H1 (cell line): ENCODE data around the gene JPH2. TPM values are rescaled to one million over a fixed set of nuclear protein-coding genes. Genes with fewer than 3 reads are reported as not detected.

Experiments used
- CTCF ChIA-PET: fragments of 300-600 bp; sonication (Branson Sonifier 250); formaldehyde crosslinking; loops from one replicate; lab custom pipeline; 2021; ENCODE audit not compliant: partially characterized antibody; lab: Charles Lee
- POLR2A ChIA-PET: fragments of 300-600 bp; sonication (Branson Sonifier 250); formaldehyde crosslinking; loops from one replicate; lab custom pipeline; 2021; ENCODE audit warnings: inconsistent platforms; ENCODE audit not compliant: partially characterized antibody; lab: Charles Lee
- DNase-seq, 2 experiments: peaks; one replicate each; pipeline versions ENCODE4 v3.0.0 to v3.0.0-alpha.2; 2010 to 2022; ENCODE audit warnings: low spot score in 2 of 2, low read depth in 1 of 2, mixed read lengths in 1 of 2
- FAIRE-seq: peaks from 2 replicates; lab custom pipeline; 2011; peaks lifted over from hg19 to GRCh38; lab: Jason Lieb, UNC
- H2AFZ ChIP-seq: 2 replicates; pipeline ENCODE4 v1.8.1; 2012; ENCODE audit warnings: low read length, inconsistent platforms
- H2AK5ac ChIP-seq: 2 replicates; pipeline ENCODE4 v1.6.1; 2013; ENCODE audit warnings: low read depth, low read length
- H2BK120ac ChIP-seq: replicated peaks from 2 replicates; pipeline ENCODE3; 2013; ENCODE audit warnings: low read depth, low read length, inconsistent platforms
- H2BK12ac ChIP-seq: 2 replicates; pipeline ENCODE4 v1.6.1; 2013; ENCODE audit warnings: low read depth, low read length
- H2BK15ac ChIP-seq: 2 replicates; pipeline ENCODE4 v1.6.1; 2013; ENCODE audit warnings: low read length
- H2BK20ac ChIP-seq: 2 replicates; pipeline ENCODE4 v1.6.1; 2013; ENCODE audit warnings: low read length
- H2BK5ac ChIP-seq: 2 replicates; pipeline ENCODE4 v1.6.1; 2013; ENCODE audit warnings: low read depth, low read length
- H3K14ac ChIP-seq: 2 replicates; pipeline ENCODE4 v1.6.1; 2013; ENCODE audit warnings: inconsistent platforms; ENCODE audit not compliant: insufficient read length
- H3K18ac ChIP-seq: 2 replicates; pipeline ENCODE4 v1.6.1; 2013; ENCODE audit warnings: low read length; ENCODE audit errors: extremely low read depth
- H3K23ac ChIP-seq: 2 replicates; pipeline ENCODE4 v1.6.1; 2013; ENCODE audit warnings: inconsistent platforms; ENCODE audit not compliant: insufficient read length
- H3K23me2 ChIP-seq: 2 replicates; pipeline ENCODE4 v1.6.1; 2013; ENCODE audit warnings: low read depth, low read length
- H3K27ac ChIP-seq: 2 replicates; pipeline ENCODE4 v1.6.1; 2011; ENCODE audit warnings: low read depth, low read length, inconsistent platforms
- H3K27me3 ChIP-seq, 4 experiments: replicated peaks in 1 of 4; 1 replicate in 1 of 4; 2 replicates in 3 of 4; pipeline versions ENCODE4 v1.6.1 to v1.8.1; 2011 to 2013; ENCODE audit warnings: low read length in 3 of 4, mild to moderate bottlenecking in 3 of 4, inconsistent platforms in 2 of 4, mixed read lengths in 2 of 4, moderate library complexity in 1 of 4; ENCODE audit not compliant: control insufficient read depth in 3 of 4, insufficient read depth in 3 of 4; ENCODE audit errors: extremely low read depth in 1 of 4
- H3K36me3 ChIP-seq, 4 experiments: 2 replicates each; pipeline versions ENCODE4 v1.6.1 to v1.8.1; 2011 to 2013; ENCODE audit warnings: mild to moderate bottlenecking in 4 of 4, low read length in 3 of 4, moderate library complexity in 2 of 4, control low read depth in 1 of 4, inconsistent platforms in 1 of 4; ENCODE audit not compliant: insufficient read depth in 4 of 4, control insufficient read depth in 2 of 4
- H3K4ac ChIP-seq: replicated peaks from 2 replicates; pipeline ENCODE3; 2013; ENCODE audit warnings: low read length, low read depth, mixed read lengths, inconsistent platforms; ENCODE audit not compliant: insufficient read length
- H3K4me1 ChIP-seq, 4 experiments: replicated peaks in 1 of 4; 1 replicate in 1 of 4; 2 replicates in 3 of 4; pipeline versions ENCODE4 v1.6.1 to v1.8.1; 2011 to 2013; ENCODE audit warnings: low read length in 3 of 4, inconsistent platforms in 2 of 4, mixed read lengths in 1 of 4; ENCODE audit not compliant: insufficient read depth in 4 of 4, control insufficient read depth in 3 of 4
- H3K4me2 ChIP-seq, 2 experiments: 2 replicates each; pipeline versions ENCODE4 v1.6.1 to v1.8.1; 2011 to 2013; ENCODE audit warnings: low read depth in 2 of 2, low read length in 2 of 2, control low read depth in 1 of 2, inconsistent platforms in 1 of 2, mild to moderate bottlenecking in 1 of 2; ENCODE audit not compliant: insufficient read depth in 1 of 2
- H3K4me3 ChIP-seq, 4 experiments: fragments of 200-600, 300-600 bp in 1 of 4; sonication (generic), shearing (Covaris generic), sonication (Bioruptor Twin) in 1 of 4; 2 replicates each; pipeline versions ENCODE4 v1.5.1 to v1.8.1; 2011 to 2016; ENCODE audit warnings: low read length in 4 of 4, low read depth in 3 of 4, control low read depth in 2 of 4, inconsistent platforms in 2 of 4, mild to moderate bottlenecking in 2 of 4, mixed read lengths in 1 of 4, moderate library complexity in 1 of 4; ENCODE audit not compliant: insufficient read depth in 2 of 4; ENCODE audit errors: extremely low read depth in 1 of 4
- H3K56ac ChIP-seq: replicated peaks from 2 replicates; pipeline ENCODE3; 2013; ENCODE audit warnings: low read depth, mild to moderate bottlenecking, mixed read lengths, low read length, inconsistent platforms; ENCODE audit not compliant: insufficient read length
- H3K79me1 ChIP-seq: 2 replicates; pipeline ENCODE4 v1.6.1; 2013; ENCODE audit warnings: low read depth, low read length, control low read depth
- H3K79me2 ChIP-seq, 2 experiments: 2 replicates each; pipeline versions ENCODE4 v1.6.1 to v1.8.1; 2012 to 2013; ENCODE audit warnings: low read length in 2 of 2, mild to moderate bottlenecking in 2 of 2, inconsistent platforms in 1 of 2; ENCODE audit not compliant: insufficient read depth in 2 of 2, control insufficient read depth in 1 of 2
- H3K9ac ChIP-seq, 4 experiments: replicated peaks in 1 of 4; 1 replicate in 1 of 4; 2 replicates in 3 of 4; pipeline versions ENCODE4 v1.6.1 to v1.8.1; 2011 to 2013; ENCODE audit warnings: low read depth in 3 of 4, low read length in 3 of 4, control low read depth in 2 of 4, mild to moderate bottlenecking in 2 of 4, moderate library complexity in 2 of 4, inconsistent platforms in 1 of 4; ENCODE audit errors: extremely low read depth in 1 of 4
- H3K9me3 ChIP-seq, 2 experiments: 2 replicates each; pipeline versions ENCODE4 v1.6.1 to v1.8.1; 2012 to 2013; ENCODE audit warnings: mild to moderate bottlenecking in 2 of 2, moderate library complexity in 2 of 2, control low read depth in 1 of 2, inconsistent platforms in 1 of 2, low read depth in 1 of 2, low read length in 1 of 2, mixed read lengths in 1 of 2; ENCODE audit not compliant: insufficient read depth in 2 of 2
- H4K20me1 ChIP-seq, 2 experiments: replicated peaks in 1 of 2; 2 replicates each; pipeline versions ENCODE3 to v1.8.1; 2011 to 2013; ENCODE audit warnings: inconsistent platforms in 2 of 2, low read length in 2 of 2, mild to moderate bottlenecking in 1 of 2; ENCODE audit not compliant: insufficient read depth in 2 of 2, control insufficient read depth in 1 of 2
- H4K5ac ChIP-seq: 2 replicates; pipeline ENCODE4 v1.6.1; 2013; ENCODE audit warnings: low read length, low read depth, mixed read lengths, inconsistent platforms; ENCODE audit not compliant: insufficient read length
- H4K8ac ChIP-seq: 2 replicates; pipeline ENCODE4 v1.8.0; 2013; ENCODE audit warnings: mild to moderate bottlenecking, moderate library complexity, low read length, inconsistent platforms; ENCODE audit not compliant: insufficient read depth; ENCODE audit errors: extremely low read depth
- H4K91ac ChIP-seq: replicated peaks from 2 replicates; pipeline ENCODE3; 2013; ENCODE audit warnings: low read length, mixed read lengths, inconsistent platforms; ENCODE audit not compliant: insufficient read length
- BRCA1 ChIP-seq: IDR thresholded peaks from 2 replicates; pipeline ENCODE4 v1.6.1; 2012; ENCODE audit warnings: low read depth, low read length, improper control_type of control experiment
- CBX8 ChIP-seq: fragments of 300-800, 300-1000 bp; sonication (generic); IDR thresholded peaks from 2 replicates; pipeline ENCODE4 v1.7.1; 2016; ENCODE audit warnings: low read depth, low read length, borderline replicate concordance
- CHD1 ChIP-seq: IDR thresholded peaks from 2 replicates; pipeline ENCODE4 v1.6.1; 2012; ENCODE audit warnings: low read depth, low read length, improper control_type of control experiment
- CTBP2 ChIP-seq: IDR thresholded peaks from 2 replicates; pipeline ENCODE4 v1.7.0; 2011; ENCODE audit warnings: borderline replicate concordance, mild to moderate bottlenecking, moderate library complexity, mixed read lengths, low read length; ENCODE audit not compliant: insufficient read depth, insufficient read length
- E2F6 ChIP-seq: IDR thresholded peaks from 2 replicates; pipeline ENCODE4 v1.6.1; 2012; ENCODE audit warnings: inconsistent platforms
- FOSL1 ChIP-seq: IDR thresholded peaks from 2 replicates; pipeline ENCODE4 v1.6.1; 2011; ENCODE audit warnings: mild to moderate bottlenecking, low read depth, low read length, moderate library complexity; ENCODE audit not compliant: insufficient read depth
- HDAC2 ChIP-seq, 2 experiments: fragments of 300-600 bp in 1 of 2; sonication (generic) in 1 of 2; IDR thresholded peaks; 2 replicates each; pipeline ENCODE4 v1.6.1; 2011 to 2012; ENCODE audit warnings: low read depth in 2 of 2, low read length in 2 of 2, mild to moderate bottlenecking in 2 of 2, moderate library complexity in 2 of 2, borderline replicate concordance in 1 of 2, inconsistent platforms in 1 of 2
- JUN ChIP-seq: IDR thresholded peaks from 2 replicates; pipeline ENCODE4 v1.6.1; 2011; ENCODE audit warnings: low read depth, mild to moderate bottlenecking, improper control_type of control experiment, low read length
- POU5F1 ChIP-seq: IDR thresholded peaks from 2 replicates; pipeline ENCODE4 v1.6.1; 2011; ENCODE audit warnings: low read depth, mild to moderate bottlenecking, low read length, moderate library complexity
- RBBP5 ChIP-seq: IDR thresholded peaks from 2 replicates; pipeline ENCODE4 v1.7.1; 2012; ENCODE audit warnings: low read depth, mild to moderate bottlenecking, inconsistent platforms, low read length, moderate library complexity, borderline replicate concordance
- RFX5 ChIP-seq: IDR thresholded peaks from 2 replicates; pipeline ENCODE4 v1.6.1; 2011; ENCODE audit warnings: low read depth, low read length, improper control_type of control experiment, borderline replicate concordance
- RXRA ChIP-seq: IDR thresholded peaks from 2 replicates; pipeline ENCODE4 v1.6.1; 2011; ENCODE audit warnings: low read depth, mild to moderate bottlenecking, low read length, moderate library complexity; ENCODE audit not compliant: insufficient read depth
- TAF7 ChIP-seq: optimal IDR thresholded peaks from 2 replicates; pipeline ENCODE3; 2011; ENCODE audit warnings: low read depth, mild to moderate bottlenecking, inconsistent platforms, low read length, moderate library complexity, borderline replicate concordance
- WGBS, 2 experiments: shearing (Covaris generic) in 1 of 2; methylation state at CpG; one replicate each; pipeline versions ENCODE4 v1.1.6 to v1.1.7; 2013 to 2015; ENCODE audit warnings: low lambda C conversion rate in 2 of 2, mixed read lengths in 2 of 2, inconsistent platforms in 1 of 2, low coverage in 1 of 2, missing lambda C conversion rate in 1 of 2; ENCODE audit not compliant: insufficient replicate concordance in 2 of 2, insufficient coverage in 1 of 2, insufficient read length in 1 of 2; ENCODE audit errors: extremely low coverage in 1 of 2, missing lambda C conversion rate in 1 of 2; 5-methylcytosine and 5-hydroxymethylcytosine counted together
- polyA plus RNA-seq, 7 experiments: library from polyadenylated mRNA; depleted of rRNA in 3 of 7; stranded (reverse) in 5 of 7; unstranded in 2 of 7; fragments of >200 nt in 5 of 7; fragments of 200-250 nt in 2 of 7; gene quantifications; 1 replicate in 5 of 7; 2 replicates in 1 of 7; 4 replicates in 1 of 7; pipeline versions ENCODE4 v1.2.1 to v1.2.3, GENCODE V29; 2011 to 2013; ENCODE audit warnings: missing spikeins in 2 of 7, mixed read lengths in 2 of 7
- total RNA-seq: library from RNA; stranded (reverse); fragmentation: NEBNext Ultra II Directional; extraction: Animal tissue kit (Norgen Biotek cat#: 25700); gene quantifications from 2 replicates; pipeline ENCODE4 v1.2.1, GENCODE V29; 2021

JPH2 gene
- total and polyA plus RNA-seq, 2 of the 8 experiments (the other 6 are each of a cell fraction or from before 2014, with no cell fraction given): 0.59 to 1.3 TPM

GRCh38 chr20:44195605-44196004 lies 8.6 kb upstream of the JPH2 start:
- Histone ChIP-seq H3K9me3 (no peaks in the 10 kb centered on the region), H3K9ac (no peak overlapping the region), H2BK5ac (no peak overlapping the region), H3K79me1 (no peaks in the 10 kb centered on the region; the same call in 1 of the 2 replicates), H4K91ac (no peak overlapping the region), H3K36me3 (peaks cover 6 to 39% (median 31%) of the 10 kb centered on the region in 4 experiments), H3K23me2 (no peaks in the 10 kb centered on the region; the same call in 1 of the 2 replicates), H3K4ac (no peak overlapping the region), H4K20me1 (peaks cover 4 to 5% of the 10 kb centered on the region in 2 experiments), H2BK20ac (no peak overlapping the region), H2BK15ac (no peak overlapping the region), H3K4me1 (no peaks in the 10 kb centered on the region), H3K4me3 (no peak overlapping the region), H3K79me2 (peaks cover 0 to 3% of the 10 kb centered on the region in 2 experiments; a peak in 2 of 4 replicates), H3K27me3 (no peaks in the 10 kb centered on the region), H2BK120ac (no peak overlapping the region), H4K8ac (no peak overlapping the region), H3K18ac (no peak overlapping the region), H2AK5ac (no peak overlapping the region), H4K5ac (no peak overlapping the region), H3K56ac (no peak overlapping the region), H3K4me2 (no peak overlapping the region), H3K23ac (no peak overlapping the region), H3K27ac (no peak overlapping the region), H2AFZ (no peak overlapping the region), H3K14ac (no peak overlapping the region), H2BK12ac (no peak overlapping the region)
- ChIA-PET CTCF (interaction anchor here (0.6 to 4.8 kb wide), 5 partner anchors 79 to 1611 kb away, joined by 3 to 29 read pairs (median 3); no protein-coding TSS in a partner anchor), POLR2A (interaction anchor here (0.8 to 1.6 kb wide), 3 partner anchors 13 to 31 kb away, joined by 3 to 7 read pairs (median 4); partner anchors contain the start of gene OSER1)
- DNase-seq: no peak
- 100% methylated on average over 1 of the region's 1 CpG; no CpG with 5 or more reads in 1 of the 2 experiments for WGBS, 2 experiments
- no peak for FAIRE-seq
- no peak for TF ChIP-seq JUN
- TF ChIP-seq TAF7: no peak
- TF ChIP-seq RBBP5: no peak
- TF ChIP-seq BRCA1: no peak
- TF ChIP-seq RFX5: no peak
- TF ChIP-seq CTBP2: no peak
- no peak for TF ChIP-seq CHD1
- no peak for TF ChIP-seq E2F6
- no peak for TF ChIP-seq POU5F1
- no peak for TF ChIP-seq RXRA
- no peak for TF ChIP-seq FOSL1
- TF ChIP-seq CBX8: no peak
- TF ChIP-seq HDAC2 (IDR thresholded peaks at IDR 0.05; ENCODE audit: borderline replicate concordance in 1 of 2, low read depth in 2 of 2, low read length in 2 of 2): no peak
